Daoy (cell line): Measurements from ENCODE around the gene GALNT2. TPM values are rescaled to one million over a fixed set of nuclear protein-coding genes. Genes with fewer than 3 reads are reported as not detected.

Source experiments
- DNase-seq: peaks from one replicate; pipeline ENCODE4 v3.0.0-alpha.2; 2015; ENCODE audit warnings: low read depth
- total RNA-seq: library from RNA; depleted of rRNA; stranded (reverse); fragments of >200 nt; shearing (Covaris generic); gene quantifications from 2 replicates; pipeline ENCODE4 v1.2.3, GENCODE V29; 2014

Gene GALNT2
- total RNA-seq, 1 experiment from 2014 or later: 63.1 TPM

DNA sequence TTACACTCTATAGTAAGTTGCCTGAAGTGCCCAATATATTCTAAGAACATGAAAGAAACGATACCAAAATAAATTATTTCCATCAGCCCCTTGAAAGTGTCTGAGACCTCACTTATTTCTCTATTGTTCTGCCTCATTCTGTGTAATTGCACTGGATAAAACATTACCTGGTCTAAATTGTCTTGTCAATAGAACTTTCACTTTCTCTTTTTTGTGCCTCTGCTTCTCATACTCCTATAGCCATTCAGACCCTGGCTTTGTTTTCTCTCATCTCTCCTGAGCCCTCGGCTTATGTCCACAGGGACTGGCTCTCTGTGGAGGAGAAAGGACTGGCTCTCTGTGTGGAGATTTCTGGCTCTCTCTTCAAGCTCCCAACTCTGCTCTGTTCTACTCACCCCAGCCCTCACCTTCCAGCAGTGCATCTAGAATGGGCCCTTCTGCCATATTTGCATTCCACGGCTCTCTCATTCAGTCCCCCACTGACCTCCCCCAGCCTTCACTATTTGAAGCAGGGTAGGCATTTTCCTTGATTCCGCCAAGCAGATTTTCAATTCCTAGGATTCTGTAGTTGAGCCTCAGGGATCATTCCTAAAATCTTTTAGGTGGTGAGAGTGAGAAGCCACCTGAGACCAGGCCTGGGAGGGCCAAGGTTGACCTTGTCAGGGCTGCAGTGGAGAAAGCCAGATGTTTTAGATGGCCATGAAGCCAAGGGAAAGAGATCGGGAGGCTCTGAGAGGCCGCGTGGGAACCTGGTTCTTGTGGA, 15.9 kb upstream of the GALNT2 start:
- no peak for DNase-seq

DNA sequence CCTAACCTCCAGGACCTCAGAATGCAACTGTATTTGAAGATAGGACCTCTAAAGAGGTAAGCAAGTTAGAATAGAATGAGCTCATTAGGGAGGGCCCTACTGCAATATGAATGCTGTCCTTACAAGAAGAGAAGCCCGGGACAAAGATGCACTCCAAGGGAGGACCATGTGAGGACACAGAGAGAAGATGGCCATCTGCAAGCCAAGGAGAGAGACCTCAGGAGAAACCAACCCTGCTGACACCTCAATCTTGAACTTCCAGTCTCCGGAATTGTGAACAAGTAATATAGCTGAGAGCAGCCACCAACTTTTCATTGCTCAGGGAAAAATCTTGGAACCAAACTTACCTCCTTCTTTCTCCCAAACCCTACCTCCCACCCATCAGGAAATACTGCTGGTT, 15.0 kb upstream of the GALNT2 start:
- no peak for DNase-seq

- no peak for DNase-seq
These were observed 14.4 kb upstream of the GALNT2 start for GRCh38 chr1:230052665-230053064.

DNA sequence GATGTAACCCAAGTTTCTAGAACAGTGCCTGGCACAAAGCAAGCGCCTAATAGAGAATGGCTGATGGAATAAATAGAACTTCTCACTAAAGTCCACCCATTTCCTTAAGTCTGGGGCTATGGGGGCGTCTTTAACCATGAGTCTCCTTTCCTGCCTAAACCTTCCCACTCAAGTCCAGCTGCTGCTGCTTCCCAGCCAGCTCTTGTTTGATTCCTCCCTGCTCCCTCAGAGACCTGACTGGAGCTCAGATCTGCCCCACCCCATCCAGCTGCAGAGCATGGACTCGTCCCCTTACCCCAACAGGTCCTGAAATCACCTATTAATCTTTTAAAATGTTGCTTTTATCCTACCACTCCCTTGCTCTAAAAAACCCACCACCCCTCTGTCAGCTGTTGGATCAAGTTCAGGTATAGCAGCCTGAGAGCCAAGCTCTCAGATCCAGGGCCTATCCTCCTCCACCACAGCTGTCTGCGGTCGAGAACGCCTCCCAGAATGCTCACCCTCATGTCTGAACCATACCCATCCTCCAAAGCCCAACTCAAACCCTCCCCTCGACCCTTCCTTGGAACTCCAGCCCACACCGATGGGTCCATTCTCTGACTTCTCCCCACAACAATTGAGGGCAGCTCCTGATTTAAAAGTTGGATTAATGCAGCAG, 12.8 kb upstream of the GALNT2 start:
- DNase-seq: no peak

- no peak for DNase-seq
These were observed 10.9 kb upstream of the GALNT2 start for GRCh38 chr1:230056098-230056497.

- no peak for DNase-seq
These were observed 9.9 kb upstream of the GALNT2 start for GRCh38 chr1:230057100-230057499.

GRCh38 chr1:230057681-230058565, 9.1 kb upstream of the GALNT2 start:
- DNase-seq: no peak

DNA sequence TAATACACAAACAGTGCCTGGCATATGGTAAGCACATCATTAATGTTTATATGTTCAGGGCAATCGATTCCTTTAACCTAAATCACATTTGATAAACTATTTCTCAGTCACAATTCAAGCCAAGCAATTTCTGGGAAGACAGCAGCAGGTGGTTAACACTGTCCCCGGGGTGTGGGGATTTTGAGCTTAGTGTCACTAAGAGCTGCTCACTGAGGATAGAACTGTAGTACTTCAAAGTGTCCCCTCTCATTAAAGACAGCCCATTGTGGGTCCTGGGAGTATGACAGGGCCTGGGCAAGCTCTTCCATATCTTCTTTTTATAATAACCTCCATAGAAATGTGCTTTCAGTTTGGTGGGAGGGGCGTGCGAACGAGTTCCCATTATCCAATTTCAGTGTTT, 8.4 kb upstream of the GALNT2 start:
- no peak for DNase-seq

DNA sequence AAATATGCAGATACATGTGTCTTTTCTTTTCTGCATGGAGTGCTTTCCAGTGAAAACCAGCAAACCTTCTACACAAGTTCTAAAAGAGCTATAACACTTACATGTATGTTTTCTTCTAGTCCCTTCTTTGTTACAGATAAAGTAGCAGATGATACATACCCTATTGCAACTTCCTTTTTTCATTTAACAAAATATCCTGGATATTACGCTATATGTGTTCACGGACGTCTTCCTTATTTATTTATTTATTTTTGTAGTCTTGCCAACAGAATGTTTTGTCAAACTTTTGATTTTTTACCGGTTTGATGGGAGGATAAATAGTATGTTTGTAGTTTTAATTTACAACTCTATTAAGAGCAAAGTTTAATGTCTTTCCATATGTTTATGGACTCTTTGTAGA, 5.2 kb upstream of the GALNT2 start:
- DNase-seq: no peak

DNA sequence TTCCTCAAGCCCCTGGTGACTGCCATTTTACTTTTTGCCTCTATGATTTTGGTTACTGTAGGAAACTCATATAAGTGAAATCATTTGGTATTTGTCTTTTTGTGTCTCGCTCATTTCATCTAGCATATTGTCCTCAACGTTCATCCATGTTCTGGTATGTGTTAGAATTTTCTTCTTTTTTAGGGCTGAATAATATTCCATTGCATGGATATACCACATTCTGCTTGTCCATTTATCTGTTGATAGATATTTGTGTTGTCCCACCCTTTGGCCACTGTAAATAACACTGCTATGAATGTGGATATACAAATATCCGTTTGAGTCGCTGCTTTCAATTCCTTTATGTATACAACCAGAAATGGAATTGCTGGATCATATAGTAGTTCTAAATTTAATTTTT, 4.5 kb upstream of the GALNT2 start:
- no peak for DNase-seq

DNA sequence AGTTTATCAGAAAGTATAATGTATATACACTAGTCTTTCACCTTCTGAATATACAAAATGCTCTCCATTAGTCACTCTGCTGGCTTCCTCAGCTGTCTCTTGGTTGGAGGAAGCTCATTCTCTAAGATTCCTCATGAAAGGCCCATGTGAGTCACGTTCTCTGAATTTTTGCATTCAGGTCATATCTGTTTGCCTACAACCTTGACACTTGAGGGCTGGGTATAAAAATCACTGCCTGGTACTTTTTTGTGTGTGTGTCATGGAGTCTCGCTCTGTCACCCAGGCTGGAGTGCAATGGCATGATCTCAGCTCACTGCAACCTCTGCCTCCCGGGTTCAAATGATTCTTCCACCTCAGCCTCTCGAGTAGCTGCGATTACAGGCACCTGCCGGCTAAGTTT, 2.8 kb upstream of the GALNT2 start:
- no peak for DNase-seq

DNA sequence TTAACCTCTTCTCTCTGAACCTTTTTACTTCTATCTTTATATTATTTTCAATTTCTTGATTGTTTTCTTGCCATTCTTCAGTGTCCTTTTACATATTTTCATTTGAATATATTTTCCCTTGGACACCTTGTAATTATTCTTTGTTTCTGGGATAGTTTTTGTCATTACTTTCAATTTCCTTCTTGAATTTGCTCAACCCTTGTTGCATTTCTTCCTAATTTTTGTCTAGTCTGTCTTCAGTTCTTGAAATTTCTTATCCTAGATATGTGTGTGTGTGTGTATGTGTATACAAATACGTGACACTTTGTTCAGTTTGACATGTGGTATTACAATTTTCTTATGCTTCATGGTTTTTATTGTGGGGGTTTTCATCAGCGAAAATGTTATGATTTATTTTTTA, 1.9 kb upstream of the GALNT2 start:
- no peak for DNase-seq

DNA sequence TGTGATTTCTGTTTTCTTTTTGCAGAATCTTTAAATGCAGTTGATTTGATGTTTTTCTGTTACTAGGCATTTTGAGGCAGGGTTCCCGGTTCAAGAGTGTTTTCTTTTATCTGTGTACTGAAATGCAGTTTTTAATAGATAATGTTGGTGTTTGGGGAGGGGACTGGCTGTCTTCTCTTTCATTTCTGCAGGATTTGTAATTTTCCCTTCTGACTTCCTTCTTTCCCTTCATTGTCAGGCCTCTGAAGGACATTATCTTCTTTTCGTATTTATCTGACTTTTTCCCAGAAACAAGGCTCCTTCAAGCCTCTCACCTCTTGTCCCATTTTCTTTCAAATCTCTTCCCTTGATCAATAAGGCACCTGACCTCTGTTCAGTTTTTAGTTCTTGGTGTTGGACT, 1.5 kb upstream of the GALNT2 start:
- no peak for DNase-seq

DNA sequence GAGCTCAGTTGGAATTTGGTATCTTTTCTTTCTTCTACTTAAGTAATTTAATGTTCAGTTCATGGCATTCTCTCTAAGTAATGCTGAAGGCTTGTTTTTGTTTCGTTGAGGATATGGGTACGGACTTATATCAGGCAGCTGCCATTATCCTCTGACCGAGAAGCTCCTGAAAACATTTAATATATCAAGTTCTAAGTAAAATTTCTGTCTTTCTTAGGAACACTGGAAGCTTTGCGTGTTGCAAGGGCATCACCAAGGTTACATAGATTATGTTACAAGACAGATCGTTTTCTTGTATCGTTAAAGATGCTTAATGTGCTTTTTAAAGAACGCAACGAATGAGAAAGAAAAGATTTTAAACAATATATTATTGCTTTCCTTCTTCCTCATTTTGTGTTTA, 1.0 kb upstream of the GALNT2 start:
- DNase-seq: no peak

DNA sequence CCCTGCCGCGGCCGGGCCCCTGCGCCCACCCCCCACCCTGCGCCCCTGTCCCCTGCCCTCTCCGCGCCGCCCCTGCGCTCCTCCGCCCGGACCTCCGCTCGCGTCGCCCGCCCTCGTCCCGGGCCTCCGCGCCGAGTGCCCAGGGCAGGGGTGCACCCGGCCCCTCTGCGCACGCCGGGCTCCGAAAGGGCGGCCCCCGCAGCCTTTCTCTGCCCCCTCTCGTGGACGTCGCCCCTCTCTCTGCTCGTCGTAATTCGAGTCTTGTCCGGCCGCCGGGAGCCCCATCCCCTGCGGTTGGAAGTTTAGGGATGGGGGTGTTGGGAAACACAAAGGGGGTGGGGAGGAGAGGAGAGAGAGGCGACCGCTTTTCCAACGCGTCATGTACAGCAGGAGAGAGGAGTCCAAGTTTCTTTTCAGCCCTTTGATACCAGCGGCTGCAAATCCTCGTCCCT, 407 bp downstream of the GALNT2 start:
- peak; percentile 42 for DNase-seq

DNA sequence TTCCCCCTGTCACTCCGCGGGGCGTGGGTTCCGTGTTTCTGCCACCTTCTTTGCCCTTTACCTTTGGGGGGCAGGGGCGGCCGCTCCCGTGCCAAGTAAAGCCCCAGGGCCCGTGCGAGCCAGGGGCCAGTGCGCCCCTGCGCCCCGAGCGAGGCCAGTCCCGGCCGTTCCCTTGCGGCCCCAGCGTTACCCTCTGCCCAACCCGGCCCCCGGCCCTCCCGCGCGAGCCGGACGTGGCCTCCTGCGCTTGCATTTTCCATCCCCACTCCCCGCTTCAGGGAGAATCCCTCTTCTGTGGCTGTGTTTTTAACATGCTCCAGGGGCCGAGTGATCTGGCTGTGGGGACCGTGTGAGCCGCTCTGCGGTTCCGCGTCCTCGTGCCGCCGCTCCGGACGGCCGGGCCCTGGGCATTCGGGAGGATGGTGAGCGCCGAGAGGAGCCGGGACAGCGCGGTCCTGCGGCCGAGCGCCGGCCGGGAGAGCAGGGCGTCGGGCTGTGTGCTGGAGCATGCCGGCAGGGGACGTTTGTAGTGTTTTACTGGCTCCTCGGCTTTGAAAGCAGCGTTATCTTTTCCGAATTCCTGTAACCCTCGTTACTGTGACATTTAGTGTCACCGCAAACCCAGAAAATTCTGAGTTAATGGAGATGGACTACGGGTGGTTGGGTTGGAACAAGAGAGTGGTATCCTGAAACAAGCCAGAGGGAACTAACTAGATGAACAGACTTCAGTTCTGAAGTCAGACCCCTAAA, 1.0 kb downstream of the GALNT2 start:
- DNase-seq: peak; percentile 33

GRCh38 chr1:230068621-230068873, 1.5 kb downstream of the GALNT2 start:
- DNase-seq: no peak

- peak; percentile 37 for DNase-seq
These were observed 2.1 kb downstream of the GALNT2 start for GRCh38 chr1:230068952-230069684.

DNA sequence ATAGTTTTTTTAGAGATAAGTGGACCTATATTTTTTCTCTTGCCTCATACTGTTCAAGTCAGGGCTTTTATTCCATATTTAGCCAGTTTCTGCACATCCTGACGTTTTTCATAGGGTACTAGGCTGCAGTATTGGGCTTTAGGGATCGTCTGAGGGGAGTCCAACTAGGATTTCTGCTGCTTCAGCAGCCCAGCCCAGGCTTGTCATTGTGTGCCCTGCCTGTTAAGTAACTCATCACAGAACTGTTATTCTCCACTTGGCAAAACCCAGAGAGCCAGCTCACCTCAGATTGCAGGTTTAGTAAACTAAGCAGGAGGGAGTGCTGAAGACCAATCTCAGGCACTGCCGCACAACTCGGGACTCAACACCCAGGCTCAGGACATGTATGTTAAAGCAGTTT, 2.8 kb downstream of the GALNT2 start:
- peak; percentile 28 for DNase-seq

DNA sequence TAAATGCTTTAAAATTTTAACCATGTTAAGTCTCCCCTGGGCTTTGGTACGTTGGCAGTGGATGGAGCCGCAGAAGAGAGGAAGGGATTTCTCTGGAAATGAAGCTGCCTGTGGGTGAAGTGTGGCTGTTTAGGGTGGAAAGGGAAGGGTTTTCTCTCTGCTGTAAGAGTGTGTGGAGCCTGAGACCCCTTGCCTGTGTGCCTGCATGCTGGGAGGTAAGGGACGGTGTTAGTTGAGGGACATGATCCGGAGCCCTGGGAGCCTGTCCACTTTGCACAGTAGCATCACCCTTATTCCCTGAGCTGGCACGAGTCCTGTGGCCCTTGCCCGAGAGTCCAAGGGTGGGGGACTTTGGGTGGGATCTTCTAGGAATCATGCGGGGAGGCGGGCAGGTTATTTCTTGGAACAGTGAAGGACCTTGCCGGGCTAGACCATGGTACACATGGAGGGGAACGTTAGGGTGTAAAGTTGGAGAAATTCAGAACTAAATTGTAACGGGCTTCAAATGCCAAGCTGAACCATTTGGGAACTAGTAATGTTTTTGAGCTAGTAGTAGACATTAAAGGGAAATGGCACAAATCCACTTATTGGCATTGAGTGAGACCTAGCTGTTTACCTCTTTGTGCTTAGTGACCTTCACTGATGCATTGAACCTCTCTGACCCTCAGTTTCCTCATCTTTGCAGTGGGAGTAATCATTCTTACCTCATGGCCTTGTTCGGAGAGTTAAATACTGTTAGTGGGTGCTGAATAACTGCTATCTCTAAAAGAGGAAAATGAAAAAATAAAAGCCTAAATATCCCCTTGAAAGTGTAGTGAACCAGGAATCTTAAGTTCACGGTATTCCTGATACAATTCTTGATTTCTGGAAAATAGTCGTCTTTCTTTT, 3.5 kb downstream of the GALNT2 start:
- DNase-seq: no peak
